Psoas muscle (tissue), 8 donors: ENCODE data around the gene CISH. TPM values are rescaled to one million over a fixed set of nuclear protein-coding genes. Genes with fewer than 3 reads are reported as not detected.

ENCODE experiments used
- ATAC-seq, 4 donors: fragments of 200-7000 bp; cut with Tn5 transposase; one replicate each; pipeline ENCODE4 v1.9.1; 2020; ENCODE audit warnings: moderate library complexity in 3 of 4, mild to moderate bottlenecking in 2 of 4
- DNase-seq, 2 donors: peaks; one replicate each; pipeline ENCODE4 v3.0.0-alpha.2; 2020
- H3K27ac ChIP-seq: fragments of 200-600 bp; one replicate; pipeline ENCODE4 v1.8.0; 2022
- H3K27me3 ChIP-seq, 3 donors: fragments of 200-600 bp in 1 of 3; one replicate each; pipeline versions ENCODE4 v1.6.1 to v1.8.0; 2013 to 2022; ENCODE audit warnings: low read length in 2 of 3, mild to moderate bottlenecking in 2 of 3, moderate library complexity in 1 of 3; ENCODE audit not compliant: insufficient read depth in 3 of 3
- H3K36me3 ChIP-seq, 2 donors: fragments of 200-600 bp in 1 of 2; one replicate each; pipeline versions ENCODE4 v1.6.1 to v1.8.0; 2013 to 2022; ENCODE audit warnings: low read depth in 1 of 2, mild to moderate bottlenecking in 1 of 2, moderate library complexity in 1 of 2; ENCODE audit not compliant: insufficient read depth in 1 of 2
- H3K4me1 ChIP-seq: fragments of 200-600 bp; one replicate; pipeline ENCODE4 v1.8.0; 2022
- H3K4me3 ChIP-seq: fragments of 200-600 bp; one replicate; pipeline ENCODE4 v1.8.0; 2022; ENCODE audit warnings: mild to moderate bottlenecking
- H3K9me3 ChIP-seq: fragments of 200-600 bp; one replicate; pipeline ENCODE4 v1.8.0; 2022
- WGBS, 3 donors: extraction: QIAGEN DNeasy Blood & Tissue Kit; methylation state at CpG; one replicate each; pipeline versions ENCODE4 v1.1.6 to v1.1.7; 2013; 5-methylcytosine and 5-hydroxymethylcytosine counted together
- intact Hi-C, 2 donors: fragments of 100-400 bp; cut with DNase I; formaldehyde crosslinking; loops; one replicate each; pipeline versions ENCODE4 v1.11.0 to v1.14.2; 2022
- polyA plus RNA-seq, 3 donors: library from polyadenylated mRNA; stranded (reverse); fragments of 200-250 nt; gene quantifications; one replicate each; pipeline ENCODE4 v1.2.3, GENCODE V29; 2013
- total RNA-seq, 4 donors: library from RNA; stranded (reverse); fragmentation: NEBNext Ultra II Directional in 2 of 4; extraction: Animal tissue kit (Norgen Biotek cat#: 25700) in 2 of 4; gene quantifications; one replicate each; pipeline versions ENCODE4 v1.2.1 to v1.2.4, GENCODE V29; 2021 to 2023
- TF ChIP-seq, protein P1 (sequence below): fragments of 200-600 bp; IDR thresholded peaks from one replicate; pipeline ENCODE4 v1.8.0; 2022; ENCODE audit warnings: antibody characterized with exemption
- donor health status: healthy with polysubstance abuse.
- donor health status: DM: no; HTN: no; CAD: no; lungs with moderate emphysema.
- donor health status: Bipolar disorder and iron deficiency.
- donor health status: healthy.
- donor health status: DM: yes; HTN: yes; CAD: no.
- donor health status: DM: no; HTN: no; CAD: no.
- donor health status: DM: no; HTN: no; CAD: no.
- donor health status: DM: yes; HTN: yes; CAD: no.

CISH gene
- total and polyA plus RNA-seq, 7 donors = 12.8 to 75.1 (median 26.3) TPM

DNA sequence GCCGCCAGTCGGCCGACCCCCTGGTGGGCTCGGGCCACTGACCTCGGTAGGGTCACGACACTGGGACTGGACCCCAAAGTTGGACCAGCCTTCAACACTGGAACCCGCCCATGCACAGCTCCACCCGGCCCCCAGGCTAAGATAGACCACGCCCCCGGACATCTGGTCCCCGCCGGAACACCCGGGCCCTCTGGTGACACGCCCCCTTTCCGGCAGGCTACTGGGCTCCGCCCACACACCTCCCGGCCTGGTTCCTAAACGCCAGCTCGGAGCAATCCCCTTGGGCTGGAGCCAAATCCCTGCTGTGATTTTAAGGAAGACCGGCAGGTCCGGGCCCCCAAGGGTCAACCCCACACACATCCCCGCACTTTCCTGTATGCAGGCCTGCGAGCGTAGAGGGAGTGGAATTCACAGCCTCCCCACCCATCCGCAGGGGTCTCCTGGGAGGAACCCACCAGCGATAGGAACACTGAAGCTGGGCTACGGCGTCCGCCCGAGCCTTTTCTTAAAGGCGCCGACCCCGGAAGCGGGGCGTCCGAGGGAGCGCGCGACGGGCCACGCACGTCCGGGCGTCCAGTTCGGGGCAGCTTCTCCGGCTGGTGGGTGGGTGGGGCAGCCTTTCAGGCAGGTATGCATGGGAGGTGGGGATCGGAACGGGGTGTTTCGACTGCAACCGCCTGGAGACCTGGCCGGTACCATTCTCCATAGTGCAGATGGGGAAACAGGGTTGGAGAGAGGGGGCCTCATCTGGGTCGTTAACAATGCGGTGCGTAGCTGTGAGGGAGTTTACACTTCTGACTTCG is 42.4 kb downstream of the CISH start, which contains the start of gene HEMK1:
Gene HEMK1 (plus strand): TSS at position 576 of the 803 bp plus-strand sequence. CDS start 1,583 bp downstream, outside the sequence.
- peak within 1 kb of the TSS; percentile 89 for H3K27ac ChIP-seq
- DNase-seq = peak; percentile 97 to 99
- TF ChIP-seq, protein P1, sequence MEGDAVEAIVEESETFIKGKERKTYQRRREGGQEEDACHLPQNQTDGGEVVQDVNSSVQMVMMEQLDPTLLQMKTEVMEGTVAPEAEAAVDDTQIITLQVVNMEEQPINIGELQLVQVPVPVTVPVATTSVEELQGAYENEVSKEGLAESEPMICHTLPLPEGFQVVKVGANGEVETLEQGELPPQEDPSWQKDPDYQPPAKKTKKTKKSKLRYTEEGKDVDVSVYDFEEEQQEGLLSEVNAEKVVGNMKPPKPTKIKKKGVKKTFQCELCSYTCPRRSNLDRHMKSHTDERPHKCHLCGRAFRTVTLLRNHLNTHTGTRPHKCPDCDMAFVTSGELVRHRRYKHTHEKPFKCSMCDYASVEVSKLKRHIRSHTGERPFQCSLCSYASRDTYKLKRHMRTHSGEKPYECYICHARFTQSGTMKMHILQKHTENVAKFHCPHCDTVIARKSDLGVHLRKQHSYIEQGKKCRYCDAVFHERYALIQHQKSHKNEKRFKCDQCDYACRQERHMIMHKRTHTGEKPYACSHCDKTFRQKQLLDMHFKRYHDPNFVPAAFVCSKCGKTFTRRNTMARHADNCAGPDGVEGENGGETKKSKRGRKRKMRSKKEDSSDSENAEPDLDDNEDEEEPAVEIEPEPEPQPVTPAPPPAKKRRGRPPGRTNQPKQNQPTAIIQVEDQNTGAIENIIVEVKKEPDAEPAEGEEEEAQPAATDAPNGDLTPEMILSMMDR = no peak
- WGBS, 3 donors = 0 to 1% (median 0%) methylated on average over 50 to 55 of the region's 55 CpGs
- H3K4me1 ChIP-seq = peaks cover 15% of the 10 kb centered on the region
- no peaks in the 10 kb centered on the region for H3K27me3 ChIP-seq
- H3K4me3 ChIP-seq = peak within 1 kb of the TSS; percentile 81
- peak; percentile 86 to 90 (median 88) for ATAC-seq
- peaks cover 0 to 25% of the 10 kb centered on the region in 2 donors for H3K36me3 ChIP-seq
- intact Hi-C loops = loop anchor here in 1 of 2 donors (5.0 kb wide), 1 partner anchor 88 kb away; no protein-coding TSS in a partner anchor
- no peaks in the 10 kb centered on the region for H3K9me3 ChIP-seq

DNA sequence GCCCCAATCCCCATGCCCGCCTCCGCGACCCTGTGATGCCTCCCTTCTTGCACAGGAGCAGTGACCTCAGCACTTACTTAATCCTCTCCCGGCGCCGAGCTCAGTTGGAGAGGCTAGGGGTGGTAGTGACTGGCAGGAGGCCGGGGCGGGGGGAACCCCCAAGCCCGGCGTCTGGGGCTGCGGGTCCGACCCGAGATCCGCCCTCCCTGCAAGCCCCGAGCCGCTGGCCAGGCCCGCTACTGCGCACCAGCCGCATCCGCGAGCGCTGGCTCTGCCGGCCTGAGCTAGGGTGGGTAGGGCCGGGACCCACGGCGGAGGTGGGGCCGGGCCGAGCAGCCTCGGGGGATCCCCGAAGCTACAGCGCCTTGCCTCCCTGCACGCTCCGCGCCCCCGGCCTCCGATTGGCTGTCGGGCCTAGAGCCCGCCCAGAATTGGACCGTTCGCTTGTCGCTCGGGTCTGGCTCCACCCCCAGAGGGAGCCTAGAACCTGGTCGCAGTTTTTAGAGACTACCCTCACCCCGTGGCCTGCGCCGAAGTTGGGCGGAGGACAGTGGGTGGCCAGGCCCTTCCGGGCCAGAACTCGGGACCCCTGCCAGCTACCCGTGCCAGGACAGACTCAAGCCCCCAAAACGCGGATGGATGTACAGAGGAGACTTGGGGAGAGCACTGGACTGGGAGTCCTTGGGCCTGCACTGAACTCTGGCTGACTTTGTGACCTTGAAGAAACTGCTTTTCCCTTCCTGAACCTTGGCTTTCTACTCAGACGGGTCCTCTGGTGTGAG is 44.0 kb downstream of the CISH start, which contains the start of gene C3orf18:
Gene C3orf18 (minus strand): TSS at position 362 of the 782 bp plus-strand sequence. CDS start 2,048 bp downstream, outside the sequence.
- H3K27me3 ChIP-seq = no peaks in the 10 kb centered on the region
- peaks cover 11% of the 10 kb centered on the region for H3K4me1 ChIP-seq
- intact Hi-C loops = loop anchor here in 1 of 2 donors (5.0 kb wide), 1 partner anchor 90 kb away; no protein-coding TSS in a partner anchor
- H3K9me3 ChIP-seq = no peaks in the 10 kb centered on the region
- DNase-seq (peak; percentile 94 to 96), ATAC-seq (peak; percentile 68 to 79 (median 72))
- 0 to 1% (median 1%) methylated on average over 44 to 53 of the region's 53 CpGs for WGBS, 3 donors
- H3K27ac ChIP-seq = peak within 1 kb of the TSS; percentile 89
- TF ChIP-seq, protein P1 = no peak
- peaks cover 0 to 12% of the 10 kb centered on the region in 2 donors for H3K36me3 ChIP-seq
- H3K4me3 ChIP-seq = peak within 1 kb of the TSS; percentile 81

DNA sequence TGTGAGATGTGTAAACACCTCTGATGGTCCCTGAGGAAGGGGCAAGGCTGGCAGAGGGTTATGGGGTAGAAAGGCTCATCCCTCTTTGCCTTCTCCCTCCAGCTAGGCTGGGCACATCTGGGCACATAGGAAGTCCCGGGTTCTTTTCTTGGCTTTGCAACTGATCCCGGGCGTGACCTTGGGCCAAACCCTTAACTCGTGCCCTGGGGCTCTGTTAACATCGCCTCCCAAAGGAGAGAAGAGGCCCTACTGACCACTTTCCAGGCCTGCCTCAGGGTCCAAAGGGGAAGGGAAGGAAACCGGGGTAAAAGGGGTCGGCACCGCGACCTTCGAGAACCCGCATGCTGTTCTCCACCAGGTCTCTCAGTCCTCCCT is 44.6 kb downstream of the CISH start:
- peak overlapping the region; percentile 89 for H3K27ac ChIP-seq
- peaks cover 6% of the 10 kb centered on the region for H3K4me1 ChIP-seq
- intact Hi-C loops = loop anchor here in 1 of 2 donors (5.0 kb wide), 1 partner anchor 90 kb away; no protein-coding TSS in a partner anchor

DNA sequence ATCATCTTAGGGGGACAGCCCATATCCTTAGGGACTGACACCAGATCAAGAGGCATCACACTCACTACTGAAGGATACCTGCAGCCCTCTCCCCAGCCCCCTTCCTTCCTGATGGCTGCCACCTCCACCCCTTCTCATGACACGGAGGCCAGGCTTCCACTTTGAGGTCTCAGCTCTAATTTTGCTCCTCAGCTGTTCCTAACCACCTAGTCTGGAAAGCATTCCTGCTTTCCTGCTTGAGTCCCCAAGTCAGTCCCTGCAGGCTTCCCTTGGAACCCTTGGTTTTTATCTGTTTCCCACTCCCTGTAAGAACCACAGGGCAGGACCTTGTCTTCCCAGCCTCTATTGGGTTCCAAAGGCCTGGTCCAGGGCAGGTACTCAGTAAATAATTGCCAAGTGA is 47.3 kb downstream of the CISH start:
- Histone ChIP-seq H3K27me3 (no peaks in the 10 kb centered on the region), H3K4me1 (peaks cover 7% of the 10 kb centered on the region), H3K9me3 (no peaks in the 10 kb centered on the region), H3K27ac (no peak overlapping the region), H3K4me3 (no peak overlapping the region), H3K36me3 (peaks cover 0 to 12% of the 10 kb centered on the region in 2 donors)
- TF ChIP-seq, protein P1 = no peak
- no peak for ATAC-seq
- DNase-seq = no peak
- WGBS, 3 donors = 78 to 83% (median 82%) methylated on average over 1 of the region's 1 CpG
- intact Hi-C loops = no loop called here

More for the DNA sequence above, 44.6 kb downstream of the CISH start:
- H3K27me3 ChIP-seq = no peaks in the 10 kb centered on the region
- H3K9me3 ChIP-seq = no peaks in the 10 kb centered on the region
- H3K4me3 ChIP-seq = peak overlapping the region; percentile 81
- peaks cover 0 to 12% of the 10 kb centered on the region in 2 donors for H3K36me3 ChIP-seq
- 3 to 15% (median 6%) methylated on average over 10 to 11 of the region's 11 CpGs for WGBS, 3 donors
- peak in 1 of 4 donors; percentile 0 for ATAC-seq
- no peak for DNase-seq
- TF ChIP-seq, protein P1 = no peak
